HG03060 (cell line): ENCODE data around the gene MAP3K4.

ENCODE experiments used
- ATAC-seq: cut with Tn5 transposase; IDR thresholded peaks from one replicate; pipeline ENCODE4 v1.9.1; 2021; ENCODE audit warnings: low read depth, moderate number of reproducible peaks; ENCODE audit not compliant: unreplicated experiment

MAP3K4 gene

GRCh38 chr6:161138543-161139303 lies 147.2 kb downstream of the MAP3K4 start:
- ATAC-seq, result no peak

GRCh38 chr6:161139304-161139765 lies 147.8 kb downstream of the MAP3K4 start:
- ATAC-seq, result no peak

GRCh38 chr6:161139766-161140553 lies 148.4 kb downstream of the MAP3K4 start:
- ATAC-seq, result no peak

GRCh38 chr6:161140554-161140875 lies 148.9 kb downstream of the MAP3K4 start:
- ATAC-seq, result no peak

GRCh38 chr6:161141173-161141572 lies 149.6 kb downstream of the MAP3K4 start:
- ATAC-seq, result no peak

GRCh38 chr6:161142957-161143296 lies 151.4 kb downstream of the MAP3K4 start:
- no peak for ATAC-seq

GRCh38 chr6:161143663-161144430 lies 152.3 kb downstream of the MAP3K4 start:
- no peak for ATAC-seq

GRCh38 chr6:161150136-161150535 lies 158.6 kb downstream of the MAP3K4 start:
- no peak for ATAC-seq

DNA sequence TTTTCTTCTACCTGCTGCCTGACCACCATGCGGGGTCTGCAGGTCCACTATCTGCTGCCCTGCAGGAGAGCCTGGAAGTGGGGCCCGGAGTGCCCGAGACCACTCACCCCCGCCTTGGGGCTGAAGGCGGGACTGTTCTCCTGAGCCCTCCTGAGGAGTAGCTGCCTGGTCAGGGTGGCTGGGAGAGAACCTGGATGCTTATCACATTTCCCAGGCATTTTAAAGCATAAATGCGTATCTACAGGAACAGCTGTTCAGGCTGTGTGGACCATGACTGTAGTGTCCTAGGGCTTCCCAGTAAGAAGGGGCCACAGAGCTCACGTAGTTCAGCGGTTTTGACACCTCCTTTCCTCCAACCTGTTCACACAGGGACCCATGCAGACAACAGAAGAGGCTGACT lies 159.0 kb downstream of the MAP3K4 start:
- ATAC-seq, result no peak

DNA sequence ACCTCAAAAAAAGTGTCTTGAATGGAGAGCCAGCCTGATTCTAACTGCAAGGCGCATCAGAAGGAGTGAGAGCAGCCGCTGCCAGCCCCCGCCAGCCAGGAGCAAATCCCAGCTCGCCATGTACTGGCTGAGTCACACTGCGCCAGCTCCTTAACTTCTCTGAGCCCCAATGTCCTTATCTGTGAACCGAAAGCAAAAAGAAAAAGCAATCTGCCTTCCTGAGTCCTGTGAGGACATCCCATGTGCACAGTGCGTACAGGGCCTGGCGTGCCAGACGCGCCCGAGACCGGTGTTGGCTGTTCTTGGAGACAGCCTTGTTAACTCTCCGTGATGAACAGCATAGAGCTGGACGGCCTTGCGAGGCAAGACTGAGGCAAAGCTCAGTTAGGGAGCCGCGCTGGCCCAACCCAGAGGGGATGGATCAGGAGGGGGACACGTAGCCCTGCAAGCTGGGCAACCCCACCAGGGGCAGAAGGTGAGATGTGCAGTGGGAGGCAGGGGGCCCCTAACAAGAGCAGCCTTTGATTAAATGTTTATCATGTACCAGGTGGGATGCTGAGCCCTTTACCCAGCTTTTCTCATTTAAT lies 159.6 kb downstream of the MAP3K4 start:
- ATAC-seq, result no peak

DNA sequence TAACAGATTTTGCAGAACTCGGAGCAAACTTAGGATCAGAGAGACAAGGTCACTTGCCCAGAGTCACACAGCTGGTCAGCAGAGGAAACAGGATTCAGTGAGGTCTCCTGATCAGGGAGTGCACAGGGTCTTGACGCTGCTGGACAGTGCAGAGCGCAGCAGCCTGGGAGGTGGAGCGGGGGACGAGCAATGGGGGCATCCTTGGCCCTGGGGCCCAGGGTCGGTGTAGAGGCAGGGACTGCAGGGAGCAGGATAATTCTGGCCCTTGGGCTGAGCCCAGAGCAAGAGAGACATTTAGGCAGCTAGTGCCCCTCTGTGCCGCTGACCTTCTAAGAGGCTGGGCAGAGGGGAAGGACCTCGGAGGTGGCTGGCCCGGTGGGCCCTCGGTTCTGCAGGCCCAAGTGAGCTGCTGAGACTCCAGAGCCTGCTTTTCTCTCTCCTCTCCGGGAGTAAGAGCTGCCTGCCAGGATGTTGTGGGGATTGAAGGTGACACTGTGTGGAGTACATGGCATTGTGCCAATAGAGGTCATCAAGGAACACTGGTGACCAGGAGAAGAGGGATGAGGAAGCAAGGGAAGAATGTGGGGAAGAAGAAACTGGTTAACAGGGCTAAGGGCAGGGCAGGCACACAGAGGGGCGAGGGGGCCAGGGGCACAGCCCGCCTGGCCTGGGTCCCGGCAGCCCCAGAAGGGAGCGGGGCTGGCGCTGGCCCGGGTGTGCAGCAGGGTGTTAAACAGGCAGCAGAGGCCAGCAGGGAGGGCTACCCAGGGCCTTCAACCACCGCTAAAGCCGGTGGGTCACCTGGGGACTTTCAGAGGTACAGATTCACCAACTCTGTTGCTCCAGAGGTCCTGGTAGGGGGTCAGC lies 160.3 kb downstream of the MAP3K4 start:
- ATAC-seq, result no peak

DNA sequence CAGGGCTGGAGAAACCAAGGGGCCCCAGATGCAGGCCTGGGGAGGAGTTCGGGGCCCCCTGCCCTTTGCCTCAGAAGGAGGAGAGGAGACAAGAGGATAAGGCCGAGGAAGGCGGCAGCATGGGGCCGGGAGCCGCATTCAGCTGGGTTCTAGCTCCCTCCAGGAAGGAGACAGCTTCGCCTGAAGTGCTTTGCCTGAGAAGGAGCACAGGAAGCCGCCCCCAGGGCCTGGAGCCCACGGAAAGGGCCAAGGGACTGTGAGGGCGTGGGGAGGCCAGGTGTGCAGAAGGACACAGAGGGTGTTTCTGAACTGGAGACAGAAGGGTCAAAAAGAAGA lies 160.9 kb downstream of the MAP3K4 start:
- ATAC-seq, result no peak

DNA sequence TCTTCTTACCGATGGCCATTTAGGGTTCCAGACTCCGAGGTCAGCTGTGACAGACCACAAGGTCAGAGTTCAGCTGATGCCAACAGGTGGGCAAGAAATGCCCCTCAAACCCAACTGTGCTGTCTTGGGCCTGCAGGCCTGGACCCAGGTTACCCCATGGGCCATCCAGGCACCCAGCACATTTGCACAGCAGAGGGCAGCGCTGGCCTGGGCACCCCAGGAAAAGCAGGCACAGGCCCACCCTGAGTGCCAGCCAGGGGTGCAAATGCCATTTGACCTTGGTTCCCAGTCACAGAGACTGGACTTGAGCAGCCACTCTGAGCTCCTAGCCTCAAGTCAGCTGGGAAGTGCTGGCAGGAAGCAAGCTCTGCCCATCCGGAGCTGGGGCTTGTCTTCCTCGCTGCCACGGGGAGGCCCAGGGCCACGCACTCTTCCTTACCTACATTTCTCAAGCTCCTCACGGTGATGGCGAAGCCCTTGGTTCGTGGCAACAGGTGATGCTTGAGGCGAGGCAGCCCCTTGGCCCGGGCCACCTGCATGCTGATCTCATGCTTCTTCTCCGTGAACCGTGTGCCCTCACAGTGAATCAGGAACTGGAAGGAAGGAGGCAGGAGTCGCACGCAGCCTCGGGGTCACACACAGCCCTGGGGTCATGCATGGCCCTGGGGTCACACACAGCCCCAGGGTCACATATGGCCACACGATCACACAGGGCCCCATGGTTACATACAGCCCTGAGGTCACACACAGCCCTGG lies 161.5 kb downstream of the MAP3K4 start:
- no peak for ATAC-seq

DNA sequence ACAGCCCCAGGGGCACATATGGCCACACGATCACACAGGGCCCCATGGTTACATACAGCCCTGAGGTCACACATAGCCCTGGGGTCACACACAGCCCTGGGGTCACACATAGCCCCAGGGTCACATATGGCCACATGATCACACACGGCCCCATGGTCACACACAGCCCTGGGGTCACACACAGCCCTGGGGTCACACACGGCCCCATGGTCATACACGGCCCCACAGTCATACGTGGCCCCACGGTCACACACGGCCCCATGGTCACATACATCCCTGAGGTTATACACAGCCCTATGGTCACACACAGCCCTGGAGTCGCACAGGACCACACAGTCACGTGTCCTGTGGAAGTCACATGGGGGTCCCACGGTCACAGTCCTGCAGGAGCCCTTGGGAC lies 162.2 kb downstream of the MAP3K4 start:
- ATAC-seq, result no peak

DNA sequence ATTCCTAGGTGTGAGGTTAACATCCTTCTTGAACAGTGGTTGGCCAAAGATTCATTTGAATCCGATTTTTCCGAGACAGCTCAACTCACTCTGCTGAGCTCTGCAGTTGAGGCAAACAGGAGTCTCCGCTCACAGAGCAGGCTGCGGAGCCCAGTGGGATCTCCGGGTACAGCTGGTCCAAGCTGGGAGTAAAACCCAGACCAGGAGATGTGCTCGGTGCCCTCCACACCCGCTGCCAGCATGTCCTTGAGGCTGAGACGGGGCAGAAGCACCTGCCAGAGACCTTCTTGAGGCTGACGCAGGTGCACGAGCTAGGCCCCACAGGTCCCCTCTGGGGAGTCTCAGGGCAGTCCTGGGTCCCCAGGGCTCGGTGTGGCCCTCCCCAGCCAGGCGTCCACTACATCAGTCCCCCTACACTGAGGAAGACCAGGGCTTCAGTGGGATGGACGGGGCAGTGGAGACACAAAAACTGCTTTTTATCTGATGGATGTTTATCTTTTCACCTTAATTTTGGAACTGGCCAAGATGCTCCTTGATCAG lies 163.3 kb downstream of the MAP3K4 start:
- no peak for ATAC-seq

DNA sequence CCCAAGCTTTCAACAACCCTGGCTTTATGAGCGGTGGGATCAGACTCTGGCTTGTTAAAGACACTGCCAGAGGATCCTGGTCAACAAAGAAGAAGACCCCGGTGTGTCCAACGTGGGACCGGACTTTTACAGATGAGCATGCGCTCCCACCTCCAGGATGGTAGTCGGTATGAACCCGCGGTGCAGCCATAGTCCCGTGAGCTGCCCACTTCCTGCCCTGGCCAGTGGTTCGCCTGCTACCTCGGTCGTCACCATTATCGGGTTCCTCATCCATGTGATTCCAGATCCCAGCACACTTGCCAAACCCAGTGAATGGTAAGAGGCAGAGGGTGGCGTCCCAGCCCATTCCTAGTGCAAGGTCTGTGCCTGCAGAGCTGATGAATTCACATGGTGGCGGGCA lies 169.6 kb downstream of the MAP3K4 start:
- ATAC-seq, result no peak

DNA sequence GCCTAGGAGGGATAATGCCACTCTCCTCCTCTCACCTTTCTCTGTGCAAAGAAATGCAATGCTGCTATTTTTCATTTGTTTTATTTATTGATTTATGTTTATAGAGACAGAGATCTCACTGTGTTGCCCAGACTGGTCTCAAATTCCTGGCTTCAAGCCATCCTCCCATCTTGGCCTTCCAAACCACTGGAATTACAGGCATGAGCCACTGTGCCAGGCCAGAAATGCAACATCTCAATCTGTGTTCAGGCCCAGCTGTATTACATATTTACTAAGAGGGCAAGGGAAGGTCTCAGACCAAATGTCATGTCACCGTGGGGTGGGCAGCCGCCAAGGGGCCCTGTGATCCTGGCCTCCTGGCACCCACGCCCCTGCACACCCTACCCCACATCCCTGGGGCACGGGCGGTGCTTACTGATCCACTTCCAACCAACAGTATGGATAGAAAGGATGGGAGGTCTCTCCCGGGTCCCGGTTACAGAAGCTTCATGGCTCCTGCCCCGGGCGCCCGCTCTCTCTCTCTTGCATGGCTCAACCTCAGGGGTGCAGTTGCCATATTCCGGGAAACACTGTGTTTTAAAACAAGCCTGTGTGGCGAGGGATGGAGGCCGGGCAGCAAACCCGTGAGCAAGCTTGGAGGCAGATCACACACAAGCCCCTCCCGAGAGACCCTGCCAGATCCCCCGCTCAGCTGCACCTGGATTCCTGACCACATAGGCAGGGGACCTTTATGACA lies 170.5 kb downstream of the MAP3K4 start:
- ATAC-seq, result no peak

- ATAC-seq, result no peak
Observed at GRCh38 chr6:161162722-161163121, 171.2 kb downstream of the MAP3K4 start.
